ENCODE data around the gene NUDT22.
A peak's percentile ranks its signal among the peaks of the same experiment; 100 is the strongest.

NUDT22 gene

GRCh38 chr11:64229744-64230170 is 3.7 kb downstream of the NUDT22 start:
- no peak for DNase-seq

- DNase-seq = peak; percentile 90
Measured at GRCh38 chr11:64230171-64230984, 4.3 kb downstream of the NUDT22 start, which contains the start of gene DNAJC4. Gene DNAJC4, plus strand, starts transcription at chr11:64230548. Its CDS starts 307 bp downstream, at chr11:64230855.

DNA sequence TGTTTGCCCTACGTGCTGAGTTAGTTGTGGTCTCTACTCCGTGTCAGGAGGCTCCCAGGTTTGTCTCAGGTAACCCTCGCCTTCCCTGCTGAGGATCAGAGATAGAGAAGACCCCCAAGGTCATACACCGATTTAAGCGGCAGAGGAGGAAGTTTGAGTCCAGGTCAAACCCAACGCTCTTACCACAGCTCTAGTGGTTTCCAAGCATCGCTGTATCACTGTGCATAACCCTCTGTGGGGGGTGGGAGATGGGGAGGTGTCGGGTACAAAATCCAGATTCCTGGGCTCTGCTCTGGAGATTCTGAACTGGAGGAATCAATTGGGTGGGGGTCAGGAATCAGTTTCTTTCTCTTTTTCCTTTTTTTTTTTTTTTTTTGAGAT is 4.9 kb downstream of the NUDT22 start:
- no peak for DNase-seq

GRCh38 chr11:64231546-64231945 is 5.5 kb downstream of the NUDT22 start:
- no peak for DNase-seq

- no peak for DNase-seq
Measured at GRCh38 chr11:64232182-64232966, 6.3 kb downstream of the NUDT22 start.

DNA sequence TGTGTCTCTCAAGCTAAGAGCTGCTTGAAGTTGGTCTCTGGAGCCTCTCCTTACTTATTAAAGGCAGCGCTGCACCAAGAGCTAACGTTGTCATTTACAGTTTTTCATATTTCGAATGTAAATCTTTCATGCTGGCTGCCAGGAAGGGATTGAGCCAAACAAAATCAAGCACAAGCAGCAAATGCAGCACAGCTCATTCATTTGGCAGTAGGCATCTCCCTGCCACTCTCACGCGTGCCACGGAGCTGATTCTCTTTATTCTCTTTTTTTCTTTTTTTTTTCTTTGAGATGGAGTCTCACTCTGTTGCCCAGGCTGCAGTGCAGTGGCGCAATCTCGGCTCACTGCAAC is 6.9 kb downstream of the NUDT22 start:
- no peak for DNase-seq

DNA sequence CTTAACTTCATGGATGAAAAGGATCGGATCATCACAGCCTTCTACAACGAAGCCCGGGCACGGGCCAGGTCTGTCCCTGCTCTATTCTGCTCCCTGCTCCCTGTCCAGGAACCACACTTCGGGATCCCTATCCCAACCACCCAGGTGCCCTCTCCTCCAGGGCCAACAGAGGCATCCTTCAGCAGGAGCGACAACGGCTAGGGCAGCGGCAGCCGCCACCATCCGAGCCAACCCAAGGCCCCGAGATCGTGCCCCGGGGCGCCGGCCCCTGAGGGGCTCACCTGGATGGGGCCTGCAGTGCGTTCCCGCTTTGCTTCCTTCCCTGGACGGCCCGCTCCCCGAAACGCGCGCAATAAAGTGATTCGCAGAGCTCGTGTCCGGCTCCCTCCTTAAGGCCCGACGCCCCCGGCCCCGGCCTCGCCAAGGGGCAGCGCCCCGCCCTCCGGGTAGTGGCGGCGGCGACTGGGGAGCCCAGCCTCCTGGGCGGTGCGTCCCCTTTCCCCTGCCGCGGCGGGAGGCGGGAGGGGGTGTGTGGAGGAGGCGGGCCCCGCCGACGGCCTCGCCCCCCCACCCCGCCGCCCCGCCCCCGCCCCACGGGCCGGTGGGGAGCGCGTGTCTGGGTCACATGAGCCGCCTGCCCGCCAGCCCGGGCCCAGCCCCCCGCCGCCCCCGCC is 8.0 kb downstream of the NUDT22 start, which contains the start of gene VEGFB:
Gene VEGFB, plus strand, starts transcription at position 672 of the 674 bp plus-strand sequence. CDS start 250 bp downstream, outside the sequence.
- peak; percentile 69 for DNase-seq

DNA sequence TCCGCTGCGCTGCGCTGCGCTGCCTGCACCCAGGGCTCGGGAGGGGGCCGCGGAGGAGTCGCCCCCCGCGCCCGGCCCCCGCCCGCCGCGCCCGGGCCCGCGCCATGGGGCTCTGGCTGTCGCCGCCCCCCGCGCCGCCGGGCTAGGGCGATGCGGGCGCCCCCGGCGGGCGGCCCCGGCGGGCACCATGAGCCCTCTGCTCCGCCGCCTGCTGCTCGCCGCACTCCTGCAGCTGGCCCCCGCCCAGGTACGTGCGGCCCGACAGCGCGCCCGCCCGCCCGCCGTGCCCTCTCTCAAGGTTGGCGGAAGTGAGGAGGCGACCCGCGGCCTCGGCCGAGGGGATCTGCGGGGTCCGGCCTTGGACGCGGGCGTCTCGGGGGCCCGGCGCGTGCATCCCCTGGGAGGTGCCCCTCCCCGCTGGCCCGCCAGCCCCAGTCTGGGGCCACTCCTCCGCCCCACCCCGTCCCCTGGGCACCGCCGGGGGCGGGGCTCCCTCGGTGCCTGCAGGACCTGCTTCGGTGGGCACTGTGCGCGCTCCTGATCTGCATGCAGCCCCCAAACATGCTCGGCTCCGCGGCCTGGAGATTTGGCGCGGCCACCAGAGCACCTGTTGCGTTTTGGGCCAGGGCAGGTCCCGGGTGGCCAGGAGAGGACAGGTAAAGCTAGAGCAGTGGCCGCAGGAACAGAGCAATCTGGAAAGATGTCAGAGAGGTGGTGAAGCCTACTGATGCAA is 8.7 kb downstream of the NUDT22 start:
- no peak for DNase-seq

- DNase-seq = no peak
Measured at GRCh38 chr11:64235437-64236161, 9.5 kb downstream of the NUDT22 start.

GRCh38 chr11:64237484-64237951 is 11.4 kb downstream of the NUDT22 start:
- no peak for DNase-seq

- no peak for DNase-seq
Measured at GRCh38 chr11:64238076-64238475, 12.0 kb downstream of the NUDT22 start.

- no peak for DNase-seq
Measured at GRCh38 chr11:64238999-64239398, 12.9 kb downstream of the NUDT22 start.

- DNase-seq = no peak
Measured at GRCh38 chr11:64239662-64240434, 13.8 kb downstream of the NUDT22 start.

DNA sequence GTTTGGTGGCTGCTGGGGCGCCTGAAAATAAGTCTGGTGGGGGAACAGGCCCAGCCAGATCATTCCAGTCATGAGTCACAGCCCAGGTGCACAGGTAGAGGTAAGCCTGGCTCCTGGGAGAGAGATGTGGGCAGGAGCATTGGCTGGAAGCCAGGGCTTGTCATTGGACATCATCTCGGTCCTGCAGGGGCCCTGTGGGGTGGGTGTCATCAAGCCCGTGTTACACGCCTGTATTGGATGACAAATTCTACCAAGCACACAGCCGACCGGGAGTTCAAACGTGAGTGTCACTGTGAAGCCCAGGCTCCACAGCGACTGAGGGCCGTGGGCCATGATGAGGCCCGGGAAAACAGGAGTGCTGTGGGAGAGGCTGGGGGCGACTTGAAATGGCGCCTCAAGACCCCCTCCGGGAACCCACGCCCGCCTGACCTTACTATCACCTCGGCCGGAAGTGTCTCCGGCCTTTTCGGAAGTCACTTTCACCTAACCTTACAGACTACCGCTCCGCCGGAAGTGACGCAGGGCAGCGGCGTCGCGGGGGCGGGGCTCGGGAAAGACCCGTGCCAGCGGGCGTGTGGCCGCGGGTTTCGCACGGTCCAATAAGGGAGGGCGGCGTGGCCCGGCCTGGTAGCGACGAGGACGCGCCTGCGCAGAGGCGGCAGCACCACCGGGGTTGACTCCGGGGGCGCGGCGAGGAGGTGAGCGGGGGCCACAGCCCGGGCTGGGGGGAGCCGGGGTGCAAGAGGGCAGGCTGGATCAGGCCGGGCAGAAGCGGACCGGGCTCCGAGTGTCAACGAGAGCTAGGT is 14.6 kb downstream of the NUDT22 start, which contains the start of gene FKBP2:
Gene FKBP2, plus strand, starts transcription at position 661 of the 806 bp plus-strand sequence. CDS start 1,293 bp downstream, outside the sequence.
- DNase-seq = peak; percentile 96

DNA sequence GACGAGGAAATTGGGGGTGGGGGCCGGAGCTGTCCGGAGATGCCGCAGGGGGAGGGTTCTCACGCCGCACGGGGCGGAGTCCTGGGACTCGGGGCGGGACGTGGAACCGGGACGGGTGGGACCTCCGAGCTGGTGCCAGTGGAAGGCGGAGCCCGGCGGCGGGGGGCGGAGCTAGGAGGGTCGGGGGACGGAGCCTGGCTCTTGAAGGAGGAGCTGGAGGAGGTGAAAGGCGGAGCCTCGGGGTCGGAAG is 15.1 kb downstream of the NUDT22 start:
- DNase-seq = peak; percentile 99

GRCh38 chr11:64241491-64242374 is 15.7 kb downstream of the NUDT22 start:
- no peak for DNase-seq

GRCh38 chr11:64243236-64243854 is 17.3 kb downstream of the NUDT22 start:
- DNase-seq = no peak

GRCh38 chr11:64244107-64244506 is 18.0 kb downstream of the NUDT22 start:
- DNase-seq = no peak

GRCh38 chr11:64244966-64245365 is 18.9 kb downstream of the NUDT22 start:
- DNase-seq = no peak
